Measurements from ENCODE around the gene RUNX2. TPM values are rescaled to one million over a fixed set of nuclear protein-coding genes. Genes with fewer than 3 reads are reported as not detected.

The RUNX2 gene
- total RNA-seq, 4 donors from 2014 or later = 0.26 to 6.2 (median 2.1) TPM

DNA sequence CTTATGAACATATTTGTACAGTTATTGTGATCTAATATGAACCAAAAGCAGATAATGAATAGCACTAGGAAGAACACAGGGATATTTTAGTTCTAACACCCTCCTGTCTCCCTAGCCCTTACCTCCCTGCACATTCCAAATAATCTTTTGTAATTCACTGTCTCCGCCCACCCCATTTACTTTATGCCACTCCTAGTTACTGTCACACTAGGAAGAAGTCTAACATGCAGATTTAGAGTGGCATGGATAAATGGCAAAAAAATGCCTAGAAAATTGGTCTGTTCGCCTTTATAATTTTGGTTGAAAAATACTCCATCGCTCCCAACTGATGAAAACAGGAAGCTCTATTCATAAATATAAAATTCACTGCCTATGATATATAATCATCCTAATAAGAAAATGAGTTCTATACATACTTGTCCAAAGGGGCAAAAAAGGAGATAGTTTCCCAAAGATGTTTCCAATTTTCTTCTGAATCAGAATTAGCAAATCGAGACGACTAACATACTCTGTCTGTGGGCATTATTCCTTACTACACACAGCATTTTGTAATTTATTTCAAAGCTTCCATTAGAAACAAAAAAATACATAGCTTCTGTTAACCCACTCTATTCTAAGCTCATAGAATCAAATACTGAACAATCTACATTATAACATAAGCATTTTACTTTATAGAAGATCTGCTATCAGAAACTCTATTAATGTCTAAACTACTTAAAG, 1.3 kb upstream of the RUNX2 start:
- no peak overlapping the region for H3K27ac ChIP-seq
- no peaks in the 10 kb centered on the region for H3K9me3 ChIP-seq
- no peaks in the 10 kb centered on the region for H3K27me3 ChIP-seq
- H3K4me1 ChIP-seq = no peaks in the 10 kb centered on the region
- no peaks in the 10 kb centered on the region for H3K36me3 ChIP-seq
- intact Hi-C loops (cut with DNase I; ENCODE audit: low total_unique reads) = no loop called here
- H3K4me3 ChIP-seq = no peak overlapping the region
- DNase-seq = no peak
- no peak for TF ChIP-seq POLR2A (IDR thresholded peaks at IDR 0.05)
- TF ChIP-seq, protein P1, sequence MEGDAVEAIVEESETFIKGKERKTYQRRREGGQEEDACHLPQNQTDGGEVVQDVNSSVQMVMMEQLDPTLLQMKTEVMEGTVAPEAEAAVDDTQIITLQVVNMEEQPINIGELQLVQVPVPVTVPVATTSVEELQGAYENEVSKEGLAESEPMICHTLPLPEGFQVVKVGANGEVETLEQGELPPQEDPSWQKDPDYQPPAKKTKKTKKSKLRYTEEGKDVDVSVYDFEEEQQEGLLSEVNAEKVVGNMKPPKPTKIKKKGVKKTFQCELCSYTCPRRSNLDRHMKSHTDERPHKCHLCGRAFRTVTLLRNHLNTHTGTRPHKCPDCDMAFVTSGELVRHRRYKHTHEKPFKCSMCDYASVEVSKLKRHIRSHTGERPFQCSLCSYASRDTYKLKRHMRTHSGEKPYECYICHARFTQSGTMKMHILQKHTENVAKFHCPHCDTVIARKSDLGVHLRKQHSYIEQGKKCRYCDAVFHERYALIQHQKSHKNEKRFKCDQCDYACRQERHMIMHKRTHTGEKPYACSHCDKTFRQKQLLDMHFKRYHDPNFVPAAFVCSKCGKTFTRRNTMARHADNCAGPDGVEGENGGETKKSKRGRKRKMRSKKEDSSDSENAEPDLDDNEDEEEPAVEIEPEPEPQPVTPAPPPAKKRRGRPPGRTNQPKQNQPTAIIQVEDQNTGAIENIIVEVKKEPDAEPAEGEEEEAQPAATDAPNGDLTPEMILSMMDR (IDR thresholded peaks at IDR 0.05) = no peak

DNA sequence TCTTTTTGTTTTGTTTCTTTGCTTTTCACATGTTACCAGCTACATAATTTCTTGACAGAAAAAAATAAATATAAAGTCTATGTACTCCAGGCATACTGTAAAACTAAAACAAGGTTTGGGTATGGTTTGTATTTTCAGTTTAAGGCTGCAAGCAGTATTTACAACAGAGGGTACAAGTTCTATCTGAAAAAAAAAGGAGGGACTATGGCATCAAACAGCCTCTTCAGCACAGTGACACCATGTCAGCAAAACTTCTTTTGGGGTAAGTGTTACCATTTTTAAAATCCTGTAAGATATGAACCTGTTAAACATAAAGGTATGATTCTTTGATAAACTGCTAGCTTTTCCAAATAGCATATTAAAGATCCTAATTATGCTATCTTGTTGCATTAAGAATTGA, 393 bp downstream of the RUNX2 start:
- no peak overlapping the region for H3K27ac ChIP-seq
- H3K36me3 ChIP-seq = no peaks in the 10 kb centered on the region
- TF ChIP-seq, protein P1 (IDR thresholded peaks at IDR 0.05) = no peak
- DNase-seq = no peak
- intact Hi-C loops (cut with DNase I; ENCODE audit: low total_unique reads) = no loop called here
- no peak overlapping the region for H3K4me3 ChIP-seq
- H3K4me1 ChIP-seq = no peaks in the 10 kb centered on the region
- no peaks in the 10 kb centered on the region for H3K27me3 ChIP-seq
- no peaks in the 10 kb centered on the region for H3K9me3 ChIP-seq

DNA sequence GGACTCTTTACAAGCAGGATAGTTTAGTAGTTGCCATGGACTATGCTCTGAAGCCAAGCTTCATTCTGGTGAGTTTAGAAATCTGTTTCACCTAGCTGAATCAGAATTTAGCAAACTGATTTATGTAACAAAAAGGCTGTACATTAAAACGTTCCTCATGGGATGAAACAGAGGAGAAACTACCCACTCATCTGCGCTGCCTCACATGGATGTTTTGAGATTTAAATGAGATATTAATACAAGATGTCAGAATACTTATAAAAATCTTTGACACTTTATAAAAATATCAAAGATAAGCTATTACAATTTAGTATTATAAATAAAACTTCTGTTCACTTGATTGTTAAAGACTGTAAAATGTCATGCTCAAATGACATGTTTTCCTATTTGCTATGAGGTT, 16.8 kb downstream of the RUNX2 start:
- Histone ChIP-seq H3K4me1 (no peaks in the 10 kb centered on the region), H3K4me3 (no peak overlapping the region), H3K27me3 (no peaks in the 10 kb centered on the region), H3K36me3 (no peaks in the 10 kb centered on the region), H3K9me3 (no peaks in the 10 kb centered on the region), H3K27ac (no peak overlapping the region)
- no peak for DNase-seq
- intact Hi-C loops (cut with DNase I; ENCODE audit: low total_unique reads) = no loop called here
- TF ChIP-seq, protein P1 (IDR thresholded peaks at IDR 0.05) = no peak
- no peak for TF ChIP-seq POLR2A (IDR thresholded peaks at IDR 0.05)

DNA sequence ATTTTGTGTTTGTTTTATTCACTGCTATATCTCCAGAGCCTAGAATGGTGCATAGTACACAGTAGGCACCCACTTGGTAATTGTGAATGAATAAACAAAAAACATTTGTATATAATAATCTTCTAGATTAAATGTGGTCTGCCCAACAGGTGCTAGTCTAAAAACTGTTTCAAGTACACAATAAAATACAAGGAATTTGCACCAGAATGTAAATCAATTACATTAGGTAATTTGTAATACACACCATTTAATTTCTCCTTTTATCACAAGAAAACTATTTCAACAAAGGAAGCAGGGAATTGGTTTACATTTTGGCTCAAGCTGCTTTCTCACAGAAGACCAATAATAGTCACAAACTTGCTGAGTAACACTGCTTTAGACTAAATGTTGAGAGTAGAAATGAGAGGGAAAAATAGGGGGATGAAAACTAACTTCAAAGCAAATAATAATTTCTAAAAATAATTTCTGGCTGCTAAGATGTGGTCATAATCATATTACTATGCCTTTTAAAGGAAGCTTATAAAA, 22.1 kb downstream of the RUNX2 start:
- intact Hi-C loops (cut with DNase I; ENCODE audit: low total_unique reads) = no loop called here
- TF ChIP-seq, protein P1 (IDR thresholded peaks at IDR 0.05) = no peak
- TF ChIP-seq POLR2A (IDR thresholded peaks at IDR 0.05) = no peak
- Histone ChIP-seq H3K27me3 (no peaks in the 10 kb centered on the region), H3K4me3 (no peak overlapping the region), H3K36me3 (no peaks in the 10 kb centered on the region), H3K9me3 (no peaks in the 10 kb centered on the region), H3K27ac (no peak overlapping the region), H3K4me1 (no peaks in the 10 kb centered on the region)
- no peak for DNase-seq

DNA sequence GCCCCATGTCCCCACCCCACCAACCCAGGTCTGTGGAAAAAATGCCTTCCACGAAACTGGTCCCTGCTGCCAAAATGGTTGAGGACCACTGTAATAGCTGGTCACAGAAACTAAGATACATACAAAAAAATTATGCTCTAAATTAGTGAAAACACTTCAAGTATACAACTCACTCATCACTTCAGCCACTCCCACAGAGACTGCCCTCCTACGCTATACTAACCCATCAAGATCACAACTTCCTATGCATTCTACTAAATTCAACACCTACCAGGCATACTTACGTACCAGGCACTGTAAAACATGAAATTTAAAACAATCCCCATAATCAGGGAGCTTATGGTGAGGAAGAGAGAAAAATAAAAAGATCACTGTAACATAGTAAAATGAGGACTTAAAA, 22.9 kb downstream of the RUNX2 start:
- Histone ChIP-seq H3K36me3 (no peaks in the 10 kb centered on the region), H3K27me3 (no peaks in the 10 kb centered on the region), H3K9me3 (no peaks in the 10 kb centered on the region), H3K4me1 (no peaks in the 10 kb centered on the region), H3K27ac (no peak overlapping the region), H3K4me3 (no peak overlapping the region)
- intact Hi-C loops (cut with DNase I; ENCODE audit: low total_unique reads) = no loop called here
- no peak for DNase-seq
- no peak for TF ChIP-seq POLR2A (IDR thresholded peaks at IDR 0.05)
- TF ChIP-seq, protein P1 (IDR thresholded peaks at IDR 0.05) = no peak

Measured in uterus (tissue), 4 donors.